Mucosa of gallbladder (tissue), 1 donor: Measurements from ENCODE around the gene TAF1C. TPM values are rescaled to one million over a fixed set of nuclear protein-coding genes. Genes with fewer than 3 reads are reported as not detected.
"Not testable (repeated sequence)": the region's sequence is repeated elsewhere in the genome, so short reads cannot be mapped to it uniquely, and the experiment has no call there.

ENCODE experiments used
- DNase-seq: peaks from one replicate; pipeline ENCODE4 v3.0.0-alpha.2; 2020; ENCODE audit warnings: low spot score
- total RNA-seq: library from RNA; stranded (reverse); gene quantifications from one replicate; pipeline ENCODE4 v1.2.1, GENCODE V29; 2021
- donor health status: DM: no; HTN: no; CAD: no.

The TAF1C gene
- total RNA-seq, 1 donor from 2014 or later: 56.5 TPM

DNA sequence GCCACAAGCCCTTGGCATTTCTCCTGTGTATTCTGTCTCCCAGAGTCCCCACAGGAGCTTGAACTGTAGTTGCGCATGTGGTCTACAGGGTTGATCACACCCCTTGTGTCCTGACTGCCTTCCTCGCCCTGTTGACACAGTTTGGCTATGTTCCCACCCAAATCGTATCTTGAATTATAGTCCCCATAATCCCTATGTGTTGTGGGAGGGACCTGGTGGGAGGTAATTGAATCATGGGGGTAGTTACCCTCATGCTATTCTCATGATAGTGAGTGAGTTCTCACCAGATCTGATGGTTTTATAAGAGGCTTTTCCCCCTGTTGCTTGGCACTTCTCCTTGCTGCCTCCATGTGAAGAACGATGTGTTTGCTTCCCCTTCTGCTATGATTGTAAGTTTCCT lies 25.3 kb upstream of the TAF1C start:
- DNase-seq: no peak

DNA sequence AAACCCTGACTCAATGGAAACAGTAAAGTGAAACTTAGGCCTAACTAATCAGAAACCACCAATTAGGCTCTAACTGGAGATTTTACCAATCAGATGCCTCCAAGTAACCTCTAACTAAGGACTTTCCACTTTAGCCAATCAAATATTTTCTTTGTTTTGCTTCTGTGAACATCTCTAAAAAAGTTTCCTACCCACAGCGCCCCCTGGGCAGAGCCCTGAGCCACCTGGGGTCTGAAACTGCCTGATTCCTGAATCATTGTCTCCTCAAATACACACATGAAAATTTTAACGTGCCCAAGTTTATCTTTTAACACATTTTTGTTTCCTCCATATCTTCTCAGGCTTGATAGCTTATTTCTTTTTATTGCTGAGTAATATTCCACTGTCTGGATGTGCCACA lies 23.1 kb upstream of the TAF1C start:
- no peak for DNase-seq

DNA sequence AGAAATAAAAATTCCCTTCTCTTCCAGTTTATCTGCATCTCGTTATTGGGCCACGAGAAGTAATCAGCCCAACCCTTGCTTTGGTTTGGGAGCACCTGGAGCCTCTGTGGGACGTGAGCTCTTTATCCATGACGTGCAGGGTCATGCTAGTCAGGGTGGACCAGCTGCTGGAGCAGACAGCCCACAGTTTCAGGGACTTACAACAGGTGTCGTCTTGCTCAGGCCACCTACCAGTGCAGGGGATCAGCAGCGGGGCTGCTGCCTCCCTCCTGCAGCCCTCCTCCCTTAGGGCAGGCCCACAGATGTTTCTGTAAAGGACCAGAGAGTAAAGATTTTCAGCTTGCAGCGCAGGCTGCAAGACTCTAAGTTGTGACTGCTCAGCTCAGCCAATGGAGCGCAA lies 21.0 kb upstream of the TAF1C start:
- no peak for DNase-seq

DNA sequence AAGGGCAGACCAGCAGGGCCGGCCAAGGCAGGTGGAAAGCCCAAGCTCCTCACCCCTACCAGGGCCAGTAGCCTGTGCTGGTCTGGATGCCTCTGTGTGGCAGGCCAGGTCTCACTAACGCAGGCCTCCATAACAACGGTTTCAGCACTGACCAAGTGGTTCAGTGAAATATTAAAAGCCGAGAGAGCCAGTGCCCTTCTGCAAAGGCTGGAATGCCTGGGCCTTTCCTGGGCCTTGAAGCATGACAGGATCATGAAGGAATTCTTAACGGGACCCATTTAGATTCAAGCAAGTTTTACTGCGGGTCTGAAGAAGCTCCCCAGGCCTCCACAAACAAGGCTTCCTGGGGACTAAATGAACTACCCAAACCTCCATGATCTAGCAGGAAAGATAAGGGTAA lies 20.4 kb upstream of the TAF1C start:
- DNase-seq: no peak

DNA sequence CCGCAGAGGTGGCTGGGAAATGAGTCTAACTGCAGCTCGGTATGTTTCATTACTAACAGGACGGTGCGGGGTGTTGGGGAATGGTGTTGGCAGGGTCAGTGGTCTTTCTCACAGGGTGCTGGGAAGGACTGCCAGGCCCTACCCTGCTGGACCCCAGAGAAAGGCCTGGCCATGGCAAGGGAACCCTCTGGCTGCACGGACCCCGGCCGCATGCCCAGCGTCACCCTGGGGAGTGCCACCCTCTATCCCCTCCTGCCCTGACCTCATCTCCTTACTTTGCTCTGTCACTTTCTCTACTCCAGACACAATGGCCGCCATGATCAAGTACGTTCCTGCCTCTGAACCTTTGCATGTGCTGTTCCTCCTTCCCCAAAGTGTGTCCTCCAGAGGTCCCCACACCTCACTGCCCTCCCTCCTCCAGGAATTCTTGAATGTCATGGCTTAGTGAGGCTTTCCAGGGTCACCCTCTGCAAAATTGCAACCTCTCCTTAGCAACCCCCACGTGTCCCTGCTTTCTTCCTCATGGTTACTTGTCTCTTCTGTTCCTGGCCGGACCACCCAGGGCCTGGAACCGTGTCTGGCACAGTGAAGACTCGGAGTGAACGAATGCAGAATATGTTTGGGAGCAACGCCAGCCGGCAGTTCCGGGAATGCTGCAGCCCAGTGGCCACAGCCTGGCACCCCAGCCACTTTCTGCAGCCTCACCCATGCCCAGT lies 19.3 kb upstream of the TAF1C start:
- DNase-seq: no peak

DNA sequence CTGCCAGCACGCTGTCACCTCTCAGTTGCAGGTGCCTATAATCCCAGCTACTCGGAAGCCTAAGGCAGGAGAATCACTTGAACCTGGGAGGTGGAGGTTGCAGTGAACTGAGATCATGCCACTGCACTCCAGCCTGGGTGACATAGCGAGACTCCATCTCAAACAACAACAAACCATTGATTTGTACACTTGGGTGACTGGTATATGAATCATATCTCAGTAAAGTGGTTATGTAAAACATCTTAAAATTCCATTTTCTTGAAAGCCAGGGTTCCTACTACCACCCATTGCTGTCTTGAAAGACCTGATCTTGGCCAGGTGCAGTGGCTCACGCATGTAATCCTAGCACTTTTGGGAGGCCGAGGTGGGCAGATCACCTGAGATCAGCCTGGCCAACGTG lies 18.3 kb upstream of the TAF1C start:
- DNase-seq: not testable (repeated sequence)

DNA sequence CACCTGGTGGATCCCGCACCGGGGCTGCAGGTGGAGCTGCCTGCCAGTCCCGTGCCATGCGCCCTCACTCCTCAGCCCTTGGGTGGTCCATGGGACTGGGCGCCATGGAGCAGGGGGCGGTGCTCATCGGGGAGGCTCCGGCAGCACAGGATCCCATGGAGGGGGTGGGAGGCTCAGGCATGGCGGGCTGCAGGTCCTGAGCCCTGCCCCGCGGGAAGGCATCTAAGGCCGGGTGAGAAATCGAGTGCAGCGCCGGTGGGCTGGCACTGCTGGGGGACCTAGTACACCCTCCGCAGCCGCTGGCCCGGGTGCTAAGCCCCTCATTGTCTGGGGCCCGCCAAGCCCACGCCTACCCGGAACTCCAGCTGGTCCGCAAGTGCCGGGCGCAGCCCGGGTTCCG lies 17.7 kb upstream of the TAF1C start:
- not testable (repeated sequence) for DNase-seq

DNA sequence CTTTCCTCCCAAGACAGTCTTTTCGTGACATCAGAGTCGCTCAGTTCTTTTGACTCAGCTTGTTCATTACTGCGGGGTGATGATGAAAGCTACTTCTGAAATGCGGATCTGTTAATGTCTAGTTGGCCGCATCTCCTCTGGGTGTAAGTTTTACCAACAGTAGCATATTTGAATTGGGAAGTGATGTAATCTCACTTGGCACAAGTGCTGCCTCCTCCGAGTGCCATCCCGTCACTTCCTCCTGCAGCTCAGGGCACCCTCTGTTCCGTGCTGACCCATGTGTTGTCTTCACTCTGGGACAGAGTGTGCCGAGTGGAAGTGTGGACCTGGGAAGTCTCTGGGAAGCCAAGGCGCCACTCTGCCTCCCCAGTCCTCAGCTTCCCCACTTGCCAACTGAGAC lies 13.0 kb upstream of the TAF1C start:
- no peak for DNase-seq

DNA sequence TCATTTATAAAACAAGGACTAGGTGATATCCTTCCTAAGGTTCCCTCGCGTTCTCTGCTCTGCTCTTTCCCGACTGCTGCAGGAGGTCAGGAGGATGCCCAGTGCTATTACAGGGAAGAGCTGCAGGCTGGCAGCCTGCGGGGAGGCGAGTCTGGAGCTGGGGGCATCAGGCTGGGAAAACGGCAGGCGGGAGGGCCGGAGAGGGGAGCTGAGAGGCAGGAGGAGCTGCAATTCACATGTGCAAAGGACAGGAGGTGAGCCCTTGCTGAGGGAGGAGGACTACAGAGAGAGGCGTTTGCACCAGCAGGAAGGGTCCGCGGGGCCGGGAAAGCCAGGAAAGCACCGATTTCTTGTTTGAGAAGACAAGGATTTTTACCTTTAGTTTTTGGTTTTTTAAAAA lies 12.2 kb upstream of the TAF1C start:
- no peak for DNase-seq

DNA sequence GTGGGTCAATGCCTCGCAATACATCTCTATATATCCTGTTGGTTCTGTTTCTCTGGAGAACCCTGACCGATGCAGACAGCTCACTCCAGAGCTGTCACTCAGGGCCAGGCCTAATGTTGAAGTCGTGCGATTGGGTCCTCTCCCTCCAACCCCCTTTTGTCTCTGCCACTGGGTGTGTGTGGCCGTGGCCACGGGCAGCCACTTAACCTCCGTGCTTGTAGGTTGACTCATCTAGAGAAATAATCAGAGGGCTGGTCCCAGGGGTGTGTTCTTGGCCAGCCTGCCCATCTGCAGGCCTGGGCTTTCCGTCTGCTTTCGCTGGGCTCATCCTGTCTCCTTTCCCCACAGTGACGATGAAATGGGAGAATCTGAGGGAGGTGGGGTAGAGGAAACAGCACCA lies 11.5 kb upstream of the TAF1C start:
- DNase-seq: no peak

DNA sequence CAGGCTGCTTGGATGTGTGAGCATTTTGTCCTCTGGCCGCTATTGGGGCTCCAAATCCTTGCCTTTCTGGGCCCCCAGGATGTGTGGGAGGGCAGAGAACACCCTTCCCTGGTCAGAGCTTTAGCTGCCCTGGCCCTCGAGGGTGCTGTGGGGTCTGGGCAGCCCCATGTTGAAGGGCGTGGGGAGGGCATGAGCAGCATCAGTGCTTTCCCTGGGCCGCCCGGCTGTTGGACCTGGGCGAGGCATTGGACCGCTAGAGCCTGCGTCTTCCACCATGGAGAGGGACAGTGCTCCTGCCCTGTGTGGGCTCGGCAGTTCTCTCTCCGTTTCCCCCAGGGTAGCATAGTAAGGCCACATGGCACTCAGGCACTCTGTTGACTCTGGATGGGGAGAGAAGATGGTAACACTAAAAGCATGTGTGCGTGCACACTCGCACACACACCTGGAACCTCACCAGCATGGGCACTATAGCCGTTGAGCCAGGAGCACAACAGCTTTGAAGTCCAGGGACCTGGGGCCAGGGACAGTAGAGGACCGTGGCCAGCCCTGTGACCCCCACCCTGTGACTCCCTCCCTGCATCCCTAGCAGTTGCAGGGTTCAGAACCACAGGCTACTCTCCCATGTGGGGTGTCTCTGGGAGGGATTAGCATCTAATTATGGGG lies 10.7 kb upstream of the TAF1C start:
- no peak for DNase-seq

DNA sequence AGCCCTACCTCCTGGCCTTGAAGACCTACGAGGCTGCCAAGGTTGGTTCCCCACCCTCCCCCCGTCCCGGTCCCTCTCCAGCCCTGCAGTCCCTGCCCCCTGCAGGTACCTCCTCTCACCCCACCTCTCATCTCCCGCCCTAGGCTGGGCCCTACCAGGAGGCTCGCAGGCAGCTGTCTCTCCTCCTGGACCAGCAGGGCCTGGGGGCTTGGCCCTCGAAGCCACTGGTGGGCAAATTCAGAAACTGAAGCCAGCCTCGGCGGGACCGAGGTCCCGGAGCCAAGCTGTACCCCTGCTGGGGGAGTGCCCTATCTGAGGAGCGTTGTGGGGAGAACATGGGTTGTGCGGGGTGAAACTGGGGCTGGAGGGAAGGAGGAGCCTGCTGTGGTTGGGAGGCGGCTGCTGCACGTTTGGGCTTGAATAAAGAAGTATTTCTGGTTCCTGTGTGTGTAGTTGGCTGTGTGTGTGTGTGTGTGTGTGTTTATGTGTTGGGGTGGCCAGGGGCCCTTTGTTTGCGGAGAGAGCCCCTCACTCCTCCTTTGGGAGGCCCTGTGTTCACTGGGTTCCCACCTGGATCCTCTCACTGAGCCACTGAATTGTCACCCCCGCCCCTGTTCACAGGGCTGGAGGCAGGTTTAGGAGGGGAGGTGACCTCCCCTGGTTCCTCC lies 10.0 kb upstream of the TAF1C start:
- no peak for DNase-seq

DNA sequence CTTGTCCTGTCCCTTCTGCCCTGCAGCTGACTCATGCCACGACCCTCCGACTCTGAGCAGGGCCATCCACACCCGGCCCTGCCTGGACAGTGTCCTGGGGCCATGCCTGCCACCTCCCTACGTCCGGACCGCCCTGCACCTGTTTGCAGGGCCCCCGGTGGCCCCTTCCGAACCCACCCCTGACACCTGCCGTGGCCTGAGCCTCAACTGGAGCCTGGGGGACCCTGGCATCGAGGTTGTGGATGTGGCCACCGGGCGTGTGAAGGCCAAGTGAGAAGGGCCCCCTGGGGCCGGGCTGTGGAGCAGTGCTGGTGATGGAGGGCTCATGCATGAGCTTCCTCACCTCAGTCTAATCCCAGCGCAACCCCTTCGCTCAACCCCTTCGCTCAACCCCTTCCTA lies 9.2 kb upstream of the TAF1C start:
- DNase-seq: no peak

DNA sequence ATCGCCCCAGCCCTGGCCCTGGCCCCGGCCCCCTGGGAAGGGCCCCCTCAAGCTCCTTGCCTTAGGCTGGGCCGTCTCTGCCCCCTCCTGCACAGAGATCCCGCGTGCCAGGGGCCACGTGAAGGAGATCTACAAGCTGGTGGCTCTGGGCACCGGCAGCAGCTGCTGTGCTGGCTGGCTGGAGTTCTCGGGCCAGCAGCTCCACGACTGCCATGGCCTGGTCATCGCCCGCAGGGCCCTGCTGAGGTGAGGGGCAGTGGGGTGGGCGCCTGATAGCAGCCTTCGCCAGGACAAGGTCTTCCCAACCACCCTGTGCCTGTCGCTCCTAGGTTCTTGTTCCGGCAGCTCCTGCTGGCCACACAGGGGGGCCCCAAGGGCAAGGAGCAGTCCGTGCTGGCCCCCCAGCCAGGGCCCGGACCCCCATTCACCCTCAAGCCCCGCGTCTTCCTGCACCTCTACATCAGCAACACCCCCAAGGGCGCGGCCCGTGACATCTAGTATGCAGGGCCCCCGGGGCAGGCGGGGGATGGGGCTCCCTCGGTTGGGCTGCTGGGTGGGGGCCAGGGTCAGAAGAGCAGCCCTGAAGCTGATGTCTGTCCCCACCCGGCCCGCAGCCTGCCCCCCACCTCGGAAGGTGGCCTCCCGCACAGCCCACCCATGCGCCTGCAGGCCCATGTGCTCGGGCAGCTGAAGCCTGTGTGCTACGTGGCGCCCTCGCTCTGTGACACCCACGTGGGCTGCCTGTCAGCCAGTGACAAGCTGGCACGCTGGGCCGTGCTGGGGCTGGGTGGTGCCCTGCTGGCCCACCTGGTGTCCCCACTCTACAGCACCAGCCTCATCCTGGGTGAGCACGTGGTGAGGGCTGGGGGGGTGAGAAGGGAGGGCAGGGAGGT lies 8.6 kb upstream of the TAF1C start:
- no peak for DNase-seq

DNA sequence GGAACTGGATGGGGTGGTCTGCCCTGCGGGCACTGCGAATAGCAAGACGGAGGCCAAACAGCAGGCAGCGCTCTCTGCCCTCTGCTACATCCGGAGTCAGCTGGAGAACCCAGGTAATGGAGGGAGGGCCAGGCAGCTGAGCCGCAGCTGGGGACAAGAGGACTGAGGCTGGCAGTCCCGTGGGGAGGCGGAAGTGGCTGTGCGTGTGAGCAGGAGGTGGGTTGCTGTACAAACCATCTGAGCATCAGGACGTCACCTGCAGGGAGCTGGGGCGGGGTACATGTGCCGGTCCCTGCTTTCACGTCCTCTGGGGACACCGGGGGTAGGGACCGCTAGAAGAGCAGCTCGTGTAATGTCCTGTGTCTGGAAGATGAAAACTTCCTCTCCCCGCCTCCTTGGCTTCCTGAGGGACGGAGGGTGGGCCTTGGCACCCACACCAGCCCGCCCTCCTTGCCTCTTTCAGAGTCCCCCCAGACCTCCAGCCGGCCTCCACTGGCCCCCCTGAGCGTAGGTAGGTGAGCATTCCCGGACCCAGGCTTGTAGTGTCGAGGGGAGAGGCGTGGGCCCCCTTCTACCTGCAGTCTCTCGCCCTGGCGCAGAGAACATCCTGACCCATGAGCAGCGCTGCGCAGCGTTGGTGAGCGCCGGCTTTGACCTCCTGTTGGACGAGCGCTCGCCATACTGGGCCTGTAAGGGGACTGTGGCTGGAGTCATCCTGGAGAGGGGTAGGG lies 7.8 kb upstream of the TAF1C start:
- no peak for DNase-seq

DNA sequence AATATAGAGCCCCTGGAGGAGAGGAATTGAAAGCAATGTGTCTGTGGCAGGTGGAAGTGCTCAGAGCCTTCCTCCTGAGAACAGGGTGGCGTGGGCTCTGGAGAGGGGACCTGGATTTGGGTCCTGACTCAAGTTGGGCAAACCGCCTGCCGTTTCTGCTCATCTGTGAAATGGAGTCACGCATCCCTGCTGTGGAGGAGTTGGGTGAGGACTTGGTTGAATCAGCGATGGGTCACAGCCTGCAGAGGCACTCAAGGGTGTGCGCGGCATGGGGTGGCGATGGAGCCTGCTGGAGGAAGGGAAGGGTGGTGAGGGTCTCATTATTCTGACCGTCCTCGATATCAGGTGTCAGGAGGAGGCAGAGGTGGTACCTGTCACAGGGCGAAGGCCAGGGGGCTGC lies 7.2 kb upstream of the TAF1C start:
- no peak for DNase-seq

DNA sequence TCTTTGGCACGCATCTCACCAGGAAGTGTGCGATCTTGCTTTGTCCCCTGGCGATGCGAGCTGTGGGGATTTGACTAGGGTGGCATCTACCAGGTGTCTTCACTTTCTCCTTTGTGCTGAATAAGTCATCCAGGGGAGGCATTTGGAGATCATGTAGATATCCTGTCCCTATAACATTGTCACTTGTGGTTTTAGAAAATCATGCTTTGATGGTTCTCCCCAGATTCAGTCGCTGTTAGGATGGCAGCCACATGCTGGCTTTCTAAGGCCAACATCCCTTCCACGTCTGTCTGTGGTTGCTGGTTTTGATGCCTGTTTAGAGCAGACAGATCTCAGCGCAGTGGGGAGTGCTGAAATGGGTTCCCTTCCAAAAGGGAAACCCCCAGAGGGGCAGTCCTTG lies 6.6 kb upstream of the TAF1C start:
- DNase-seq: no peak

DNA sequence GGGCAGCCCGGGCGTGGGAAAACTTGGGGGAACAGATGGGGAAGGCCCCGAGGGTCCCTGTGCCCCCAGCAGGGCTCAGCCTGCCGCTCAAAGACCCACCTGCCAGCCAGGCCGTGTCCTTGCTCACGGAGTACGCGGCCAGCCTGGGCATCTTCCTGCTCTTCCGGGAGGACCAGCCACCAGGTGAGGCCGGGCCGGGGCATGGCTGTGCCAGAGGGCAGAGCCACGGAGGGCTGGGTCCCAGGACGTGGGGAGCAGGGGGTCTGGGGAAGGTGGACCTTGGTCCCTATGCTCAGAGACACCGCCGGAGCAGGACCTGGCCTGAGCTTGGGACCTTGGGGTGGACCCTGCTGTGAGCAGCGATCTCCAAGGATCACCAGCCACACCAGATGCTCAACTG lies 4.6 kb upstream of the TAF1C start:
- DNase-seq: no peak

DNA sequence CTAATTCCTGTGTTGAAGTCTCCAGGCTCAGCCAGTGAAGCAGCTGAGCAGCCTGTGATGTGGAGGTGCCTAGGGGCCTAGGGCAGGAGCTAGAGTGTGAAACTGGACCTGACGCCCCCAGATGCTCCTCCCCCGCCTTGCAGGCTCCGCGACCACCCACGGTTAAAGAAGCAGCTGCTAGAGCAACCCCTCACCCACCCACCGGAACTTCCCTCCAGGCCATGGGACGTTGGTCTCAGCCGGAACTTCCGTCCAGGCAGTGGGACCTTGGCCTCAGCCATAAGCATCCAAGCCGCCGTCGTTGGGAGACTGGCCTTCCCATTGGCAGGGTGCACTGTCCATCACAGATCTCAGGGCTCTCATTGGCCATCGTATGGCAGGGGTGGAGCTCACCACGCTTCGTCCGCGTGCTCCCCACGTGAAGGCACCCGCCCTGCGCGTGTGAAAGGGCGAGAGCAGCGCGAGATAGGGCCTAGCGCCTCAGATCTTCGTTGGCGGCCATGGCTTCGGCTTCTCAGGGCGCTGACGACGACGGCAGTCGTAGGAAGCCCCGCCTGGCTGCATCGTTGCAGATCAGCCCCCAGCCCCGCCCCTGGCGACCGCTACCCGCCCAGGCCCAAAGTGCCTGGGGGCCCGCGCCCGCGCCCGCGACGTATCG lies 4.0 kb upstream of the TAF1C start, which contains the start of gene ADAD2:
Gene ADAD2 (plus strand): TSS at position 427 of the 658 bp plus-strand sequence. CDS start 74 bp downstream, at position 501.
- no peak for DNase-seq

DNA sequence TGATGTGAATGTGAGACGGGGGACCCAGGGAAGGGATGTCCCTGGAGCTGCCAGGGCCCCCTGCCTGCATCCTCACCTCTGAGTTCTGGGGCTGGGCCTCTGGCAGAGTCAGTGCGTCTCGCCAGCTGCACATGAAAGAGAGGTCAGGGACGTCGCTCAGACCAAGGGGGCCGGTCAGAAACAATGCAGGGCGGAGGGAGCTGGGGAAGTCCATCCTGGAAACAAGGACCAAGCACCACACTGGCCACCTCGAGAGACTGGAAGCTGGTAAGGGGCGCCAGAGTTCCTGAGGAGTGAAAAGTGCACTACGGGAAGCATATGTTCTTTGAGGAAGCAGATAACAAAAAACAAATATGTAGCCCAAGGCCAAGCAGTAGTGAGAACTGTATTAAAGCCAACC lies 2.1 kb downstream of the TAF1C start:
- no peak for DNase-seq
